Daoy (cell line): ENCODE results near the gene KRT76. TPM values are rescaled to one million over a fixed set of nuclear protein-coding genes. Genes with fewer than 3 reads are reported as not detected.
"Not testable (repeated sequence)": the region's sequence is repeated elsewhere in the genome, so short reads cannot be mapped to it uniquely, and the experiment has no call there.

ENCODE experiments used
- DNase-seq: peaks from one replicate; pipeline ENCODE4 v3.0.0-alpha.2; 2015; ENCODE audit warnings: low read depth
- total RNA-seq: library from RNA; depleted of rRNA; stranded (reverse); fragments of >200 nt; shearing (Covaris generic); gene quantifications from 2 replicates; pipeline ENCODE4 v1.2.3, GENCODE V29; 2014

KRT76 gene
- total RNA-seq, 1 experiment from 2014 or later, result not detected

GRCh38 chr12:52797529-52797894 lies 20.4 kb upstream of the KRT76 start:
- DNase-seq, result no peak

- no peak for DNase-seq
Observed at GRCh38 chr12:52796839-52797528, 19.8 kb upstream of the KRT76 start.

GRCh38 chr12:52796429-52796794 lies 19.3 kb upstream of the KRT76 start:
- no peak for DNase-seq

GRCh38 chr12:52795694-52796428 lies 18.7 kb upstream of the KRT76 start, which contains the start of gene KRT3:
Gene KRT3 (minus strand): TSS chr12:52796117. CDS start chr12:52796042, 75 bp downstream.
- DNase-seq, result no peak

- not testable (repeated sequence) for DNase-seq
Observed at GRCh38 chr12:52795332-52795674, 18.2 kb upstream of the KRT76 start.

- no peak for DNase-seq
Observed at GRCh38 chr12:52794479-52795331, 17.6 kb upstream of the KRT76 start.

- no peak for DNase-seq
Observed at GRCh38 chr12:52792185-52793029, 15.3 kb upstream of the KRT76 start.

GRCh38 chr12:52791271-52792184 lies 14.4 kb upstream of the KRT76 start:
- no peak for DNase-seq

GRCh38 chr12:52790427-52791270 lies 13.5 kb upstream of the KRT76 start:
- DNase-seq, result no peak

GRCh38 chr12:52789637-52790426 lies 12.7 kb upstream of the KRT76 start:
- no peak for DNase-seq

GRCh38 chr12:52788876-52789636 lies 11.9 kb upstream of the KRT76 start:
- no peak for DNase-seq

- no peak for DNase-seq
Observed at GRCh38 chr12:52788192-52788875, 11.2 kb upstream of the KRT76 start.

- no peak for DNase-seq
Observed at GRCh38 chr12:52787324-52788191, 10.4 kb upstream of the KRT76 start.

- no peak for DNase-seq
Observed at GRCh38 chr12:52784909-52785308, 7.8 kb upstream of the KRT76 start.

GRCh38 chr12:52783563-52784316 lies 6.6 kb upstream of the KRT76 start:
- DNase-seq, result no peak

GRCh38 chr12:52782502-52782901 lies 5.4 kb upstream of the KRT76 start:
- DNase-seq, result no peak
